ENCODE results near the gene SLC45A1. TPM values are rescaled to one million over a fixed set of nuclear protein-coding genes. Genes with fewer than 3 reads are reported as not detected.

SLC45A1 gene
- total RNA-seq, 4 donors from 2014 or later, result 0.13 to 3.4 (median 1.4) TPM

GRCh38 chr1:8364528-8365442 is 46.9 kb downstream of the SLC45A1 start:
- no peak overlapping the region for H3K4me3 ChIP-seq (ENCODE audit: low read depth, poor library complexity, severe bottlenecking)
- no peak for TF ChIP-seq POLR2A (IDR thresholded peaks at IDR 0.05)
- intact Hi-C loops (cut with DNase I; ENCODE audit: low total_unique reads), result loop anchor here (10.0 kb wide), 1 partner anchor 80 kb away; no protein-coding TSS in a partner anchor
- WGBS, 2 donors, result 75 to 84% methylated on average over 26 to 27 of the region's 29 CpGs
- DNase-seq (ENCODE audit: low spot score in 2 of 2), result peak in 1 of 2 donors; percentile 87

- intact Hi-C loops (cut with DNase I; ENCODE audit: low total_unique reads), result loop anchor here (10.0 kb wide), 1 partner anchor 79 kb away; no protein-coding TSS in a partner anchor
- WGBS, 2 donors, result 89 to 94% methylated on average over 24 of the region's 24 CpGs
- no peak for DNase-seq (ENCODE audit: low spot score in 2 of 2)
- no peak overlapping the region for H3K4me3 ChIP-seq (ENCODE audit: low read depth, poor library complexity, severe bottlenecking)
- TF ChIP-seq POLR2A (IDR thresholded peaks at IDR 0.05), result no peak
- TF ChIP-seq CTCF (IDR thresholded peaks at IDR 0.05), result no peak
Measured at GRCh38 chr1:8365661-8366362, 47.9 kb downstream of the SLC45A1 start.

- no peak for DNase-seq (ENCODE audit: low spot score in 2 of 2)
- no peak for TF ChIP-seq POLR2A (IDR thresholded peaks at IDR 0.05)
- no peak for TF ChIP-seq CTCF (IDR thresholded peaks at IDR 0.05)
- 70 to 80% methylated on average over 8 of the region's 8 CpGs for WGBS, 2 donors
- H3K4me3 ChIP-seq (ENCODE audit: low read depth, poor library complexity, severe bottlenecking), result no peak overlapping the region
- intact Hi-C loops (cut with DNase I; ENCODE audit: low total_unique reads), result loop anchor here (10.0 kb wide), 1 partner anchor 77 kb away; no protein-coding TSS in a partner anchor
Measured at GRCh38 chr1:8367571-8368194, 49.8 kb downstream of the SLC45A1 start.

- no peak for DNase-seq (ENCODE audit: low spot score in 2 of 2)
- WGBS, 2 donors, result 60 to 87% methylated on average over 5 of the region's 5 CpGs
- intact Hi-C loops (cut with DNase I; ENCODE audit: low total_unique reads), result loop anchor here (10.0 kb wide), 1 partner anchor 76 kb away; no protein-coding TSS in a partner anchor
- no peak overlapping the region for H3K4me3 ChIP-seq (ENCODE audit: low read depth, poor library complexity, severe bottlenecking)
- TF ChIP-seq POLR2A (IDR thresholded peaks at IDR 0.05) (no peak), CTCF (IDR thresholded peaks at IDR 0.05) (no peak)
Measured at GRCh38 chr1:8368956-8369639, 51.2 kb downstream of the SLC45A1 start.

GRCh38 chr1:8370046-8370881 is 52.4 kb downstream of the SLC45A1 start:
- no peak overlapping the region for H3K4me3 ChIP-seq (ENCODE audit: low read depth, poor library complexity, severe bottlenecking)
- intact Hi-C loops (cut with DNase I; ENCODE audit: low total_unique reads), result no loop called here
- TF ChIP-seq POLR2A (IDR thresholded peaks at IDR 0.05) (no peak), CTCF (IDR thresholded peaks at IDR 0.05) (no peak)
- DNase-seq (ENCODE audit: low spot score in 2 of 2), result peak in 1 of 2 donors; percentile 64
- WGBS, 2 donors, result 63% methylated on average over 14 of the region's 14 CpGs

Data from lower leg skin (tissue), 4 donors.